ENCODE data around the gene PRDM7. TPM values are rescaled to one million over a fixed set of nuclear protein-coding genes. Genes with fewer than 3 reads are reported as not detected.
A peak's percentile ranks its signal among the peaks of the same experiment; 100 is the strongest.
"Not testable (repeated sequence)": the region's sequence is repeated elsewhere in the genome, so short reads cannot be mapped to it uniquely, and the experiment has no call there.

Gene PRDM7
- total and polyA plus RNA-seq, 2 of the 8 experiments (the other 6 are each of a cell fraction or from before 2014, with no cell fraction given), result 0.02 TPM; not detected in 1

GRCh38 chr16:90077240-90077756 lies at the start of gene PRDM7 (continued):
- TF ChIP-seq TCF12 (IDR thresholded peaks at IDR 0.05; ENCODE audit: low read depth, low read length) (no peak), SP1 (IDR thresholded peaks at IDR 0.05; ENCODE audit: low read depth, low read length) (peak; percentile 93), POU5F1 (IDR thresholded peaks at IDR 0.05; ENCODE audit: low read depth, low read length) (no peak), KDM5A (IDR thresholded peaks at IDR 0.05; ENCODE audit: low read length) (no peak), TBP (IDR thresholded peaks at IDR 0.05; ENCODE audit: low read depth, low read length) (no peak), GTF2F1 (IDR thresholded peaks at IDR 0.05; ENCODE audit: borderline replicate concordance, low read depth, low read length) (no peak), CHD2 (IDR thresholded peaks at IDR 0.05; ENCODE audit: low read length) (peak; percentile 81), PHF8 (conservative IDR thresholded peaks at IDR 0.05; ENCODE audit: low read depth, low read length) (peak; percentile 9; the same call in 1 of the 2 replicates), JUND (IDR thresholded peaks at IDR 0.05; ENCODE audit: low read length) (no peak), SIRT6 (IDR thresholded peaks at IDR 0.05; ENCODE audit: low read length) (no peak)
- TF ChIP-seq, protein P1, sequence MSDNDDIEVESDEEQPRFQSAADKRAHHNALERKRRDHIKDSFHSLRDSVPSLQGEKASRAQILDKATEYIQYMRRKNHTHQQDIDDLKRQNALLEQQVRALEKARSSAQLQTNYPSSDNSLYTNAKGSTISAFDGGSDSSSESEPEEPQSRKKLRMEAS (IDR thresholded peaks at IDR 0.05), result no peak

GRCh38 chr16:90121846-90122245 lies 44.7 kb upstream of the PRDM7 start:
- H4K20me1 ChIP-seq (replicated peaks in 1 of 2; ENCODE audit: control insufficient read depth in 1 of 2, insufficient read depth in 2 of 2, low read length in 2 of 2); H2AFZ ChIP-seq (ENCODE audit: low read length); H2BK5ac ChIP-seq (ENCODE audit: low read depth, low read length); FAIRE-seq; H4K91ac ChIP-seq (replicated peaks; ENCODE audit: insufficient read length, low read length); H3K27ac ChIP-seq (ENCODE audit: low read depth, low read length); H3K4me2 ChIP-seq (ENCODE audit: insufficient read depth in 1 of 2, low read depth in 2 of 2, low read length in 2 of 2); H3K36me3 ChIP-seq (ENCODE audit: control insufficient read depth in 2 of 4, insufficient read depth in 4 of 4, low read length in 3 of 4); H3K23me2 ChIP-seq (ENCODE audit: low read depth, low read length); H3K79me1 ChIP-seq (ENCODE audit: low read depth, low read length); H4K5ac ChIP-seq (ENCODE audit: insufficient read length, low read depth, low read length); H3K18ac ChIP-seq (ENCODE audit: extremely low read depth, low read length); H2BK20ac ChIP-seq (ENCODE audit: low read length); H3K9ac ChIP-seq (replicated peaks in 1 of 4; ENCODE audit: extremely low read depth in 1 of 4, low read depth in 3 of 4, low read length in 3 of 4); CTCF ChIA-PET (ENCODE audit: partially characterized antibody); H2BK12ac ChIP-seq (ENCODE audit: low read depth, low read length); H3K56ac ChIP-seq (replicated peaks; ENCODE audit: insufficient read length, low read depth, low read length); H3K4ac ChIP-seq (replicated peaks; ENCODE audit: insufficient read length, low read depth, low read length); H3K23ac ChIP-seq (ENCODE audit: insufficient read length); H2BK15ac ChIP-seq (ENCODE audit: low read length); H3K9me3 ChIP-seq (ENCODE audit: insufficient read depth in 2 of 2, low read depth in 1 of 2, low read length in 1 of 2); POLR2A ChIA-PET (ENCODE audit: partially characterized antibody); H3K14ac ChIP-seq (ENCODE audit: insufficient read length); DNase-seq (ENCODE audit: low read depth in 1 of 2, low spot score in 2 of 2); H3K79me2 ChIP-seq (ENCODE audit: control insufficient read depth in 1 of 2, insufficient read depth in 2 of 2, low read length in 2 of 2); H2BK120ac ChIP-seq (replicated peaks; ENCODE audit: low read depth, low read length); H4K8ac ChIP-seq (ENCODE audit: extremely low read depth, insufficient read depth, low read length); H2AK5ac ChIP-seq (ENCODE audit: low read depth, low read length); H3K27me3 ChIP-seq (replicated peaks in 1 of 4; ENCODE audit: control insufficient read depth in 3 of 4, extremely low read depth in 1 of 4, insufficient read depth in 3 of 4, low read length in 3 of 4); H3K4me3 ChIP-seq (ENCODE audit: extremely low read depth in 1 of 4, insufficient read depth in 2 of 4, low read depth in 3 of 4, low read length in 4 of 4); H3K4me1 ChIP-seq (replicated peaks in 1 of 4; ENCODE audit: control insufficient read depth in 3 of 4, insufficient read depth in 4 of 4, low read length in 3 of 4): not testable (repeated sequence)
- WGBS, 2 experiments (ENCODE audit: extremely low coverage in 1 of 2, insufficient coverage in 1 of 2, insufficient read length in 1 of 2, insufficient replicate concordance in 2 of 2, low coverage in 1 of 2, low lambda C conversion rate in 2 of 2, missing lambda C conversion rate in 1 of 2), result 100% methylated on average over 1 of the region's 4 CpGs; no CpG with 5 or more reads in 1 of the 2 experiments

Measured in H1 (cell line).